ENCODE measurements around the gene ADO. TPM values are rescaled to one million over a fixed set of nuclear protein-coding genes. Genes with fewer than 3 reads are reported as not detected.

Gene ADO
- total RNA-seq, 1 experiment from 2014 or later, result 26.2 TPM

DNA sequence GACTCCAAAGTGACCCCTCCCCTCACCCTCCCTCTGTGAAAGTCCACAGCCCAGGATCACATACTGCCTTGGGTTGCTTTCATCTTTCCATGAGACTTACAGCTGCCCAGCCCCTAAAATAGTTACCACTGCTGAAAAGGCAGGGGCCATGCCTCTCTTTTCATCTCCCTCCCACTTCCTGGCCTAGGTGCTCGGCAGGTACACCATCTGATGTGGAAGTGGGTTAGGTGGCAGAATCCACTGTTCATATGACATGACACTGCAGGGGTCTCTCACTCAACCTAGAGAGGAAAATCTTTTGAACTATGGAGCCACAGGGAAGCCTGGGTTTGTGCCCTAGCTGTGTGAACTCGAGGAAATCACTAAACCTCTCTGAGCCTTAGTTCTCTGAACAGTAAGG lies 38.8 kb upstream of the ADO start:
- no peak overlapping the region for H3K27ac ChIP-seq (ENCODE audit: low read depth, low read length)
- H3K4me2 ChIP-seq (ENCODE audit: low read length), result no peak overlapping the region
- no peak overlapping the region for H3K4me3 ChIP-seq (replicated peaks in 1 of 2; ENCODE audit: low read depth in 1 of 2, low read length in 2 of 2)
- POLR2A ChIA-PET, result no interaction called here
- H3K27me3 ChIP-seq (ENCODE audit: insufficient read depth, low read length), result no peaks in the 10 kb centered on the region
- CTCF ChIA-PET, result no interaction called here
- no peaks in the 10 kb centered on the region for H3K36me3 ChIP-seq (ENCODE audit: control insufficient read depth in 1 of 2, insufficient read depth in 2 of 2, low read length in 2 of 2)
- no TSS peak for BruUV-seq (replicated peaks)
- TF ChIP-seq, protein P1, sequence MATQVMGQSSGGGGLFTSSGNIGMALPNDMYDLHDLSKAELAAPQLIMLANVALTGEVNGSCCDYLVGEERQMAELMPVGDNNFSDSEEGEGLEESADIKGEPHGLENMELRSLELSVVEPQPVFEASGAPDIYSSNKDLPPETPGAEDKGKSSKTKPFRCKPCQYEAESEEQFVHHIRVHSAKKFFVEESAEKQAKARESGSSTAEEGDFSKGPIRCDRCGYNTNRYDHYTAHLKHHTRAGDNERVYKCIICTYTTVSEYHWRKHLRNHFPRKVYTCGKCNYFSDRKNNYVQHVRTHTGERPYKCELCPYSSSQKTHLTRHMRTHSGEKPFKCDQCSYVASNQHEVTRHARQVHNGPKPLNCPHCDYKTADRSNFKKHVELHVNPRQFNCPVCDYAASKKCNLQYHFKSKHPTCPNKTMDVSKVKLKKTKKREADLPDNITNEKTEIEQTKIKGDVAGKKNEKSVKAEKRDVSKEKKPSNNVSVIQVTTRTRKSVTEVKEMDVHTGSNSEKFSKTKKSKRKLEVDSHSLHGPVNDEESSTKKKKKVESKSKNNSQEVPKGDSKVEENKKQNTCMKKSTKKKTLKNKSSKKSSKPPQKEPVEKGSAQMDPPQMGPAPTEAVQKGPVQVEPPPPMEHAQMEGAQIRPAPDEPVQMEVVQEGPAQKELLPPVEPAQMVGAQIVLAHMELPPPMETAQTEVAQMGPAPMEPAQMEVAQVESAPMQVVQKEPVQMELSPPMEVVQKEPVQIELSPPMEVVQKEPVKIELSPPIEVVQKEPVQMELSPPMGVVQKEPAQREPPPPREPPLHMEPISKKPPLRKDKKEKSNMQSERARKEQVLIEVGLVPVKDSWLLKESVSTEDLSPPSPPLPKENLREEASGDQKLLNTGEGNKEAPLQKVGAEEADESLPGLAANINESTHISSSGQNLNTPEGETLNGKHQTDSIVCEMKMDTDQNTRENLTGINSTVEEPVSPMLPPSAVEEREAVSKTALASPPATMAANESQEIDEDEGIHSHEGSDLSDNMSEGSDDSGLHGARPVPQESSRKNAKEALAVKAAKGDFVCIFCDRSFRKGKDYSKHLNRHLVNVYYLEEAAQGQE (IDR thresholded peaks at IDR 0.05; ENCODE audit: low read depth), result no peak
- TF ChIP-seq SIN3A (IDR thresholded peaks at IDR 0.05; ENCODE audit: low read depth) (no peak), EZH2phosphoT487 (IDR thresholded peaks at IDR 0.05; ENCODE audit: borderline replicate concordance) (no peak), SP1 (IDR thresholded peaks at IDR 0.05; ENCODE audit: low read depth) (no peak), ZFX (IDR thresholded peaks at IDR 0.05) (no peak), RAD21 (IDR thresholded peaks at IDR 0.05; ENCODE audit: low read depth) (no peak)
- no peak overlapping the region for H2AFZ ChIP-seq (ENCODE audit: low read depth, low read length, poor library complexity, severe bottlenecking)
- RAD21 ChIA-PET (ENCODE audit: low non-redundant PET in 1 of 2, low total read pairs in 2 of 2, uncharacterized antibody in 2 of 2, unreplicated experiment in 2 of 2), result no interaction called here
- H3K9me2 ChIP-seq (ENCODE audit: insufficient read depth), result no peaks in the 10 kb centered on the region
- H3K9ac ChIP-seq (ENCODE audit: low read length), result no peak overlapping the region
- H4K20me1 ChIP-seq (ENCODE audit: insufficient read depth), result no peaks in the 10 kb centered on the region
- intact Hi-C loops (cut with micrococcal nuclease), result no loop called here
- no peak for ATAC-seq
- no peak for DNase-seq (ENCODE audit: low read depth, low spot score)
- no peaks in the 10 kb centered on the region for H3K79me2 ChIP-seq (ENCODE audit: insufficient read depth, low read length)
- H3K4me1 ChIP-seq (ENCODE audit: control insufficient read depth in 1 of 2, insufficient read depth in 2 of 2, low read length in 2 of 2), result peaks cover 0 to 6% of the 10 kb centered on the region in 2 experiments; a peak in 2 of 4 replicates
- H3K9me3 ChIP-seq (ENCODE audit: control insufficient read depth in 1 of 2, insufficient read depth in 1 of 2, low read depth in 1 of 2, low read length in 2 of 2), result no peaks in the 10 kb centered on the region

DNA sequence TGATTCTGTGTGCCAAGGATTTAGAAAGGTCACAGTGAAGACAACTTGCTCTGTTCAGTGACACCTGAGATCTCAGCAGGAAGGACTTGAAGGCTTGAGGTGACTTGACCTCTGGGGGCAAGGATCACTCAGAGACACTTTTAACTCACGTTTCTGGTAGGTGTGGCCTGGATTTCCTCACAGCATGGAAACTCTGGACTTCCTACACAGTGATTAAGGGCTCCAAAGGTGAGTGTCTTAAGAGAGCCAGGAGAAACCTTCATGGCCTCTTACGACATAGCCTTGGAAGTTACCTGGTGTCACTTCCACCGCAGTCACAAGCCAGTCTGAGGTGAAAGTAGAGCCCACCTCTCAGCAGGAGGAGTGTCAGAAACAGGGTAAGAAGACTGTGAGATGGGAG lies 38.1 kb upstream of the ADO start:
- intact Hi-C loops (cut with micrococcal nuclease), result no loop called here
- no TSS peak for BruUV-seq (replicated peaks)
- H3K79me2 ChIP-seq (ENCODE audit: insufficient read depth, low read length), result no peaks in the 10 kb centered on the region
- DNase-seq (ENCODE audit: low read depth, low spot score) (no peak), ATAC-seq (no peak; the same call in 1 of the 2 replicates)
- no peak overlapping the region for H3K4me3 ChIP-seq (replicated peaks in 1 of 2; ENCODE audit: low read depth in 1 of 2, low read length in 2 of 2)
- H3K9ac ChIP-seq (ENCODE audit: low read length), result no peak overlapping the region
- H3K4me2 ChIP-seq (ENCODE audit: low read length), result no peak overlapping the region
- no peaks in the 10 kb centered on the region for H3K36me3 ChIP-seq (ENCODE audit: control insufficient read depth in 1 of 2, insufficient read depth in 2 of 2, low read length in 2 of 2)
- H2AFZ ChIP-seq (ENCODE audit: low read depth, low read length, poor library complexity, severe bottlenecking), result no peak overlapping the region
- CTCF ChIA-PET, result no interaction called here
- H4K20me1 ChIP-seq (ENCODE audit: insufficient read depth), result no peaks in the 10 kb centered on the region
- TF ChIP-seq EZH2 (IDR thresholded peaks at IDR 0.05), result no peak
- TF ChIP-seq MAX (IDR thresholded peaks at IDR 0.05), result no peak
- TF ChIP-seq, protein P2, sequence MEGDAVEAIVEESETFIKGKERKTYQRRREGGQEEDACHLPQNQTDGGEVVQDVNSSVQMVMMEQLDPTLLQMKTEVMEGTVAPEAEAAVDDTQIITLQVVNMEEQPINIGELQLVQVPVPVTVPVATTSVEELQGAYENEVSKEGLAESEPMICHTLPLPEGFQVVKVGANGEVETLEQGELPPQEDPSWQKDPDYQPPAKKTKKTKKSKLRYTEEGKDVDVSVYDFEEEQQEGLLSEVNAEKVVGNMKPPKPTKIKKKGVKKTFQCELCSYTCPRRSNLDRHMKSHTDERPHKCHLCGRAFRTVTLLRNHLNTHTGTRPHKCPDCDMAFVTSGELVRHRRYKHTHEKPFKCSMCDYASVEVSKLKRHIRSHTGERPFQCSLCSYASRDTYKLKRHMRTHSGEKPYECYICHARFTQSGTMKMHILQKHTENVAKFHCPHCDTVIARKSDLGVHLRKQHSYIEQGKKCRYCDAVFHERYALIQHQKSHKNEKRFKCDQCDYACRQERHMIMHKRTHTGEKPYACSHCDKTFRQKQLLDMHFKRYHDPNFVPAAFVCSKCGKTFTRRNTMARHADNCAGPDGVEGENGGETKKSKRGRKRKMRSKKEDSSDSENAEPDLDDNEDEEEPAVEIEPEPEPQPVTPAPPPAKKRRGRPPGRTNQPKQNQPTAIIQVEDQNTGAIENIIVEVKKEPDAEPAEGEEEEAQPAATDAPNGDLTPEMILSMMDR (IDR thresholded peaks at IDR 0.05 in 2 of 3, conservative IDR thresholded peaks at IDR 0.05 in 1 of 3; ENCODE audit: borderline replicate concordance in 1 of 3, insufficient read depth in 1 of 3, low read depth in 2 of 3, low read length in 2 of 3), result no peak
- no peak for TF ChIP-seq SP1 (IDR thresholded peaks at IDR 0.05; ENCODE audit: low read depth)
- no peak for TF ChIP-seq POLR2A (IDR thresholded peaks at IDR 0.05; ENCODE audit: borderline replicate concordance, extremely low read depth, insufficient read depth, insufficient read length)
- TF ChIP-seq RAD21 (IDR thresholded peaks at IDR 0.05; ENCODE audit: low read depth), result no peak
- TF ChIP-seq ELF1 (IDR thresholded peaks at IDR 0.05; ENCODE audit: borderline replicate concordance, low read depth), result no peak
- TF ChIP-seq YY1 (IDR thresholded peaks at IDR 0.05; ENCODE audit: extremely low read depth, insufficient replicate concordance, low read depth, low read length), result no peak
- no peak for TF ChIP-seq ZFX (IDR thresholded peaks at IDR 0.05)
- TF ChIP-seq SIN3A (IDR thresholded peaks at IDR 0.05; ENCODE audit: low read depth), result no peak
- no peak for TF ChIP-seq TCF7L2 (IDR thresholded peaks at IDR 0.05; ENCODE audit: borderline replicate concordance, extremely low read depth, insufficient read depth, insufficient read length)
- no peak for TF ChIP-seq ATF3 (IDR thresholded peaks at IDR 0.05)
- no peak for TF ChIP-seq ZNF274 (IDR thresholded peaks at IDR 0.05; ENCODE audit: low read depth, low read length)
- H3K9me2 ChIP-seq (ENCODE audit: insufficient read depth), result no peaks in the 10 kb centered on the region
- no peaks in the 10 kb centered on the region for H3K27me3 ChIP-seq (ENCODE audit: insufficient read depth, low read length)
- H3K27ac ChIP-seq (ENCODE audit: low read depth, low read length), result no peak overlapping the region
- POLR2A ChIA-PET, result no interaction called here
- peaks cover 0 to 6% of the 10 kb centered on the region in 2 experiments; a peak in 2 of 4 replicates for H3K4me1 ChIP-seq (ENCODE audit: control insufficient read depth in 1 of 2, insufficient read depth in 2 of 2, low read length in 2 of 2)
- RAD21 ChIA-PET (ENCODE audit: low non-redundant PET in 1 of 2, low total read pairs in 2 of 2, uncharacterized antibody in 2 of 2, unreplicated experiment in 2 of 2), result no interaction called here
- H3K9me3 ChIP-seq (ENCODE audit: control insufficient read depth in 1 of 2, insufficient read depth in 1 of 2, low read depth in 1 of 2, low read length in 2 of 2), result no peaks in the 10 kb centered on the region
